Neural progenitor cell (in vitro differentiated cells): ENCODE measurements around the gene OARD1.

Experiments used
- CTCF ChIP-seq: fragments of 200-600 bp; sonication (generic); IDR thresholded peaks from 2 replicates; pipeline ENCODE4 v1.5.1; 2017; ENCODE audit warnings: antibody characterized with exemption, mild to moderate bottlenecking
- EZH2 ChIP-seq: fragments of 200-600 bp; sonication (generic); IDR thresholded peaks from 2 replicates; pipeline ENCODE4 v1.6.1; 2017; ENCODE audit warnings: antibody characterized with exemption, mild to moderate bottlenecking, moderate library complexity
- EZH2phosphoT487 ChIP-seq: fragments of 200-600 bp; sonication (generic); IDR thresholded peaks from 2 replicates; pipeline ENCODE4 v1.6.1; 2017; ENCODE audit warnings: antibody characterized with exemption

GRCh38 chr6:41017663-41018062, 54.5 kb downstream of the OARD1 start:
- no peak for TF ChIP-seq CTCF
- no peak for TF ChIP-seq EZH2
- no peak for TF ChIP-seq EZH2phosphoT487
